ENCODE data around the gene SEC24C.
"Not testable (repeated sequence)": the region's sequence is repeated elsewhere in the genome, so short reads cannot be mapped to it uniquely, and the experiment has no call there.

Gene SEC24C

GRCh38 chr10:73731588-73732375 is 12.4 kb upstream of the SEC24C start:
- DNase-seq = no peak

GRCh38 chr10:73732426-73732825 is 11.7 kb upstream of the SEC24C start:
- no peak for DNase-seq

GRCh38 chr10:73732931-73733623 is 11.1 kb upstream of the SEC24C start:
- DNase-seq = no peak

- DNase-seq = no peak
Observed at GRCh38 chr10:73734028-73734720, 10.0 kb upstream of the SEC24C start.

GRCh38 chr10:73734796-73735305 is 9.3 kb upstream of the SEC24C start:
- DNase-seq = no peak

- not testable (repeated sequence) for DNase-seq
Observed at GRCh38 chr10:73740501-73741254, 3.5 kb upstream of the SEC24C start.

- no peak for DNase-seq
Observed at GRCh38 chr10:73742454-73742734, 1.8 kb upstream of the SEC24C start.

GRCh38 chr10:73743327-73743904 is 756 bp upstream of the SEC24C start:
- DNase-seq = no peak

GRCh38 chr10:73744664-73744975 is 448 bp downstream of the SEC24C start:
- DNase-seq = no peak

- DNase-seq = no peak
Observed at GRCh38 chr10:73746721-73747120, 2.5 kb downstream of the SEC24C start.

GRCh38 chr10:73750819-73751218 is 6.6 kb downstream of the SEC24C start:
- DNase-seq = no peak

GRCh38 chr10:73756183-73756582 is 12.0 kb downstream of the SEC24C start:
- DNase-seq = no peak

- DNase-seq = no peak
Observed at GRCh38 chr10:73758704-73759511, 14.7 kb downstream of the SEC24C start.

- DNase-seq = no peak
Observed at GRCh38 chr10:73759512-73760115, 15.4 kb downstream of the SEC24C start.

- no peak for DNase-seq
Observed at GRCh38 chr10:73761781-73762180, 17.6 kb downstream of the SEC24C start.

- DNase-seq = no peak
Observed at GRCh38 chr10:73762915-73763314, 18.7 kb downstream of the SEC24C start.

GRCh38 chr10:73763343-73763742 is 19.2 kb downstream of the SEC24C start:
- DNase-seq = no peak

GRCh38 chr10:73765066-73765465 is 20.9 kb downstream of the SEC24C start:
- no peak for DNase-seq

GRCh38 chr10:73768881-73769280 is 24.7 kb downstream of the SEC24C start:
- peak; percentile 37 for DNase-seq

- DNase-seq = no peak
Observed at GRCh38 chr10:73769396-73769795, 25.2 kb downstream of the SEC24C start.

- no peak for DNase-seq
Observed at GRCh38 chr10:73771722-73772280, 27.6 kb downstream of the SEC24C start.

Data from NCI-H187 treated with DMSO at 0.1 percent for 48 hours (cell line).